HEK293 (cell line): ENCODE measurements around the gene TP53BP1.

Experiments used
- FEZF1 ChIP-seq: fragments of 450-650 bp; formaldehyde crosslinking; IDR thresholded peaks from 2 replicates; pipeline ENCODE4 v1.5.1; 2016; ENCODE audit warnings: missing biosample characterization, missing genetic modification characterization
- OVOL3 ChIP-seq: fragments of 450-650 bp; formaldehyde crosslinking; IDR thresholded peaks from 2 replicates; pipeline ENCODE4 v1.5.1; 2016; ENCODE audit warnings: missing biosample characterization, missing genetic modification characterization
- SALL2 ChIP-seq: fragments of 450-650 bp; formaldehyde crosslinking; IDR thresholded peaks from 2 replicates; pipeline ENCODE4 v1.5.0; 2017; ENCODE audit warnings: missing biosample characterization, mild to moderate bottlenecking, missing genetic modification characterization, borderline replicate concordance
- YY1 ChIP-seq: fragments of 450-650 bp; formaldehyde crosslinking; IDR thresholded peaks from 2 replicates; pipeline ENCODE4 v1.5.1; 2018; ENCODE audit warnings: missing biosample characterization, missing genetic modification characterization
- ZBTB1 ChIP-seq: fragments of 450-650 bp; formaldehyde crosslinking; IDR thresholded peaks from 2 replicates; pipeline ENCODE4 v1.5.1; 2016; ENCODE audit warnings: missing biosample characterization, missing genetic modification characterization
- ZBTB48 ChIP-seq: fragments of 450-650 bp; formaldehyde crosslinking; IDR thresholded peaks from 2 replicates; pipeline ENCODE4 v1.5.1; 2016; ENCODE audit warnings: missing biosample characterization, missing genetic modification characterization
- ZNF121 ChIP-seq: fragments of 450-650 bp; formaldehyde crosslinking; IDR thresholded peaks from 2 replicates; pipeline ENCODE4 v1.5.1; 2016; ENCODE audit warnings: missing biosample characterization, missing genetic modification characterization
- ZNF274 ChIP-seq, 2 experiments: fragments of 200-500 bp in 1 of 2; fragments of 450-650 bp in 1 of 2; sonication (Bioruptor generic) in 1 of 2; formaldehyde crosslinking in 1 of 2; IDR thresholded peaks; 2 replicates each; pipeline versions ENCODE4 v1.5.1 to v1.6.1; 2014 to 2016; ENCODE audit warnings: borderline replicate concordance in 1 of 2, inconsistent platforms in 1 of 2, low read length in 1 of 2, missing biosample characterization in 1 of 2, missing genetic modification characterization in 1 of 2
- ZNF302 ChIP-seq: fragments of 450-650 bp; formaldehyde crosslinking; IDR thresholded peaks from 2 replicates; pipeline ENCODE4 v1.5.1; 2016; ENCODE audit warnings: missing biosample characterization, missing genetic modification characterization, low read depth
- ZNF777 ChIP-seq: fragments of 450-650 bp; formaldehyde crosslinking; IDR thresholded peaks from 2 replicates; pipeline ENCODE4 v1.5.1; 2017; ENCODE audit warnings: missing biosample characterization, missing genetic modification characterization, borderline replicate concordance
- ZSCAN23 ChIP-seq: fragments of 450-650 bp; formaldehyde crosslinking; IDR thresholded peaks from 2 replicates; pipeline ENCODE4 v1.5.1; 2016; ENCODE audit warnings: missing biosample characterization, missing genetic modification characterization
- TF ChIP-seq, protein P1 (sequence below): fragments of 450-650 bp; formaldehyde crosslinking; IDR thresholded peaks from 2 replicates; pipeline ENCODE4 v1.5.1; 2016; ENCODE audit warnings: missing biosample characterization, missing genetic modification characterization
- TF ChIP-seq, protein P2 (sequence below): fragments of 450-650 bp; formaldehyde crosslinking; IDR thresholded peaks from 2 replicates; pipeline ENCODE4 v1.5.1; 2016; ENCODE audit warnings: missing biosample characterization, missing genetic modification characterization
- TF ChIP-seq, protein P3 (sequence below): fragments of 450-650 bp; formaldehyde crosslinking; IDR thresholded peaks from 2 replicates; pipeline ENCODE4 v1.5.1; 2016; ENCODE audit warnings: missing biosample characterization, missing genetic modification characterization

DNA sequence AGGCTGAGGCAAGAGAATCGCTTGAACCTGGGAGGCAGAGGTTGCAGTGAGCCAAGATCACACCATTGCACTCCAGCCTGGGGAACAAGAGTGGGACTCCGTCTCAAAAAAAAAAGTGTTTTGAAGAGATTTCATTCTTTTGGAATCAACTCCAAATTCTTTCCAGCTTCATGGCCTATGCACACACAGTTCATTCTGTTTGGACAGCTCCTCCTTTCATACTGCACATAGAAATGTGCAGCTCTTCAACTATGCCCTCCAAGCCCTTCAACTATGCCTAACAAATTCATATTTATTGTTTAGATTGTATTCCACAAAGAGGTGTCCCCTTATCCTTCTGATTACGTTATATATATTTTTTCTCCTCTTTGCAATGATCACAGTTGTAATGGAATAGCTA, 4.2 kb downstream of the TP53BP1 start:
- TF ChIP-seq YY1 (no peak), ZBTB48 (tag by site-specific recombination) (no peak), OVOL3 (tag by site-specific recombination) (no peak), ZBTB1 (tag by site-specific recombination) (no peak), ZSCAN23 (tag by site-specific recombination) (no peak), SALL2 (tag by site-specific recombination) (no peak), FEZF1 (tag by site-specific recombination) (no peak), ZNF121 (tag by site-specific recombination) (no peak), ZNF302 (no peak), ZNF274 (IDR thresholded peaks at IDR 0.05; ENCODE audit: low read length) (no peak), ZNF274 (tag by site-specific recombination; IDR thresholded peaks at IDR 0.05; ENCODE audit: borderline replicate concordance) (no peak), ZNF777 (no peak)
- TF ChIP-seq, protein P1, sequence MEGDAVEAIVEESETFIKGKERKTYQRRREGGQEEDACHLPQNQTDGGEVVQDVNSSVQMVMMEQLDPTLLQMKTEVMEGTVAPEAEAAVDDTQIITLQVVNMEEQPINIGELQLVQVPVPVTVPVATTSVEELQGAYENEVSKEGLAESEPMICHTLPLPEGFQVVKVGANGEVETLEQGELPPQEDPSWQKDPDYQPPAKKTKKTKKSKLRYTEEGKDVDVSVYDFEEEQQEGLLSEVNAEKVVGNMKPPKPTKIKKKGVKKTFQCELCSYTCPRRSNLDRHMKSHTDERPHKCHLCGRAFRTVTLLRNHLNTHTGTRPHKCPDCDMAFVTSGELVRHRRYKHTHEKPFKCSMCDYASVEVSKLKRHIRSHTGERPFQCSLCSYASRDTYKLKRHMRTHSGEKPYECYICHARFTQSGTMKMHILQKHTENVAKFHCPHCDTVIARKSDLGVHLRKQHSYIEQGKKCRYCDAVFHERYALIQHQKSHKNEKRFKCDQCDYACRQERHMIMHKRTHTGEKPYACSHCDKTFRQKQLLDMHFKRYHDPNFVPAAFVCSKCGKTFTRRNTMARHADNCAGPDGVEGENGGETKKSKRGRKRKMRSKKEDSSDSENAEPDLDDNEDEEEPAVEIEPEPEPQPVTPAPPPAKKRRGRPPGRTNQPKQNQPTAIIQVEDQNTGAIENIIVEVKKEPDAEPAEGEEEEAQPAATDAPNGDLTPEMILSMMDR (tag by site-specific recombination), result no peak
- TF ChIP-seq, protein P2, sequence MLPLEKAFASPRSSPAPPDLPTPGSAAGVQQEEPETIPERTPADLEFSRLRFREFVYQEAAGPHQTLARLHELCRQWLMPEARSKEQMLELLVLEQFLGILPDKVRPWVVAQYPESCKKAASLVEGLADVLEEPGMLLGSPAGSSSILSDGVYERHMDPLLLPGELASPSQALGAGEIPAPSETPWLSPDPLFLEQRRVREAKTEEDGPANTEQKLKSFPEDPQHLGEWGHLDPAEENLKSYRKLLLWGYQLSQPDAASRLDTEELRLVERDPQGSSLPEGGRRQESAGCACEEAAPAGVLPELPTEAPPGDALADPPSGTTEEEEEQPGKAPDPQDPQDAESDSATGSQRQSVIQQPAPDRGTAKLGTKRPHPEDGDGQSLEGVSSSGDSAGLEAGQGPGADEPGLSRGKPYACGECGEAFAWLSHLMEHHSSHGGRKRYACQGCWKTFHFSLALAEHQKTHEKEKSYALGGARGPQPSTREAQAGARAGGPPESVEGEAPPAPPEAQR (tag by site-specific recombination), result no peak
- TF ChIP-seq, protein P3, sequence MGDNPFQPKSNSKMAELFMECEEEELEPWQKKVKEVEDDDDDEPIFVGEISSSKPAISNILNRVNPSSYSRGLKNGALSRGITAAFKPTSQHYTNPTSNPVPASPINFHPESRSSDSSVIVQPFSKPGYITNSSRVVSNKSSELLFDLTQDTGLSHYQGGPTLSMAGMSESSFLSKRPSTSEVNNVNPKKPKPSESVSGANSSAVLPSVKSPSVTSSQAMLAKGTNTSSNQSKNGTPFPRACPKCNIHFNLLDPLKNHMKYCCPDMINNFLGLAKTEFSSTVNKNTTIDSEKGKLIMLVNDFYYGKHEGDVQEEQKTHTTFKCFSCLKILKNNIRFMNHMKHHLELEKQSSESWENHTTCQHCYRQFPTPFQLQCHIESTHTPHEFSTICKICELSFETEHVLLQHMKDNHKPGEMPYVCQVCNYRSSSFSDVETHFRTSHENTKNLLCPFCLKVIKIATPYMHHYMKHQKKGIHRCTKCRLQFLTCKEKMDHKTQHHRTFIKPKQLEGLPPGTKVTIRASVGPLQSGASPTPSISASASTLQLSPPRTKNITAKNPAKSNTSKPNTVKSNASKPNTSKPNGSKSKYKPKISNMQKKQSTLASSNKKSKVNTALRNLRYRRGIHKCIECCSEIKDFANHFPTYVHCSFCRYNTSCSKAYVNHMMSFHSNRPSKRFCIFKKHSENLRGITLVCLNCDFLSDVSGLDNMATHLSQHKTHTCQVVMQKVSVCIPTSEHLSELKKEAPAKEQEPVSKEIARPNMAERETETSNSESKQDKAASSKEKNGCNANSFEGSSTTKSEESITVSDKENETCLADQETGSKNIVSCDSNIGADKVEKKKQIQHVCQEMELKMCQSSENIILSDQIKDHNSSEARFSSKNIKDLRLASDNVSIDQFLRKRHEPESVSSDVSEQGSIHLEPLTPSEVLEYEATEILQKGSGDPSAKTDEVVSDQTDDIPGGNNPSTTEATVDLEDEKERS (tag by site-specific recombination), result no peak
